Psoas muscle (tissue), 8 donors: ENCODE results near the gene MNAT1. TPM values are rescaled to one million over a fixed set of nuclear protein-coding genes. Genes with fewer than 3 reads are reported as not detected.

ENCODE experiments used
- ATAC-seq, 4 donors: fragments of 200-7000 bp; cut with Tn5 transposase; one replicate each; pipeline ENCODE4 v1.9.1; 2020; ENCODE audit warnings: moderate library complexity in 3 of 4, mild to moderate bottlenecking in 2 of 4
- DNase-seq, 2 donors: peaks; one replicate each; pipeline ENCODE4 v3.0.0-alpha.2; 2020
- H3K27ac ChIP-seq: fragments of 200-600 bp; one replicate; pipeline ENCODE4 v1.8.0; 2022
- H3K27me3 ChIP-seq, 3 donors: fragments of 200-600 bp in 1 of 3; one replicate each; pipeline versions ENCODE4 v1.6.1 to v1.8.0; 2013 to 2022; ENCODE audit warnings: low read length in 2 of 3, mild to moderate bottlenecking in 2 of 3, moderate library complexity in 1 of 3; ENCODE audit not compliant: insufficient read depth in 3 of 3
- H3K36me3 ChIP-seq, 2 donors: fragments of 200-600 bp in 1 of 2; one replicate each; pipeline versions ENCODE4 v1.6.1 to v1.8.0; 2013 to 2022; ENCODE audit warnings: low read depth in 1 of 2, mild to moderate bottlenecking in 1 of 2, moderate library complexity in 1 of 2; ENCODE audit not compliant: insufficient read depth in 1 of 2
- H3K4me1 ChIP-seq: fragments of 200-600 bp; one replicate; pipeline ENCODE4 v1.8.0; 2022
- H3K4me3 ChIP-seq: fragments of 200-600 bp; one replicate; pipeline ENCODE4 v1.8.0; 2022; ENCODE audit warnings: mild to moderate bottlenecking
- H3K9me3 ChIP-seq: fragments of 200-600 bp; one replicate; pipeline ENCODE4 v1.8.0; 2022
- CTCF ChIP-seq: fragments of 200-600 bp; IDR thresholded peaks from one replicate; pipeline ENCODE4 v1.8.0; 2022; ENCODE audit warnings: antibody characterized with exemption
- WGBS, 3 donors: extraction: QIAGEN DNeasy Blood & Tissue Kit; methylation state at CpG; one replicate each; pipeline versions ENCODE4 v1.1.6 to v1.1.7; 2013; 5-methylcytosine and 5-hydroxymethylcytosine counted together
- intact Hi-C, 2 donors: fragments of 100-400 bp; cut with DNase I; formaldehyde crosslinking; loops; one replicate each; pipeline versions ENCODE4 v1.11.0 to v1.14.2; 2022
- polyA plus RNA-seq, 3 donors: library from polyadenylated mRNA; stranded (reverse); fragments of 200-250 nt; gene quantifications; one replicate each; pipeline ENCODE4 v1.2.3, GENCODE V29; 2013
- total RNA-seq, 4 donors: library from RNA; stranded (reverse); fragmentation: NEBNext Ultra II Directional in 2 of 4; extraction: Animal tissue kit (Norgen Biotek cat#: 25700) in 2 of 4; gene quantifications; one replicate each; pipeline versions ENCODE4 v1.2.1 to v1.2.4, GENCODE V29; 2021 to 2023
- donor health status: healthy with polysubstance abuse.
- donor health status: DM: no; HTN: no; CAD: no; lungs with moderate emphysema.
- donor health status: Bipolar disorder and iron deficiency.
- donor health status: healthy.
- donor health status: DM: yes; HTN: yes; CAD: no.
- donor health status: DM: no; HTN: no; CAD: no.
- donor health status: DM: no; HTN: no; CAD: no.
- donor health status: DM: yes; HTN: yes; CAD: no.

Gene MNAT1
- total and polyA plus RNA-seq, 7 donors, result 24.0 to 74.3 (median 59.3) TPM

GRCh38 chr14:60958146-60958545 lies 223.6 kb downstream of the MNAT1 start:
- DNase-seq (no peak), ATAC-seq (no peak)
- no peak overlapping the region for H3K27ac ChIP-seq
- no peak overlapping the region for H3K4me3 ChIP-seq
- no peaks in the 10 kb centered on the region for H3K36me3 ChIP-seq
- no peaks in the 10 kb centered on the region for H3K27me3 ChIP-seq
- TF ChIP-seq CTCF, result no peak
- H3K4me1 ChIP-seq, result peaks cover 19% of the 10 kb centered on the region
- intact Hi-C loops, result no loop called here
- peaks cover 32% of the 10 kb centered on the region for H3K9me3 ChIP-seq

- Histone ChIP-seq H3K9me3 (no peaks in the 10 kb centered on the region), H3K4me1 (peaks cover 54% of the 10 kb centered on the region), H3K4me3 (no peak overlapping the region), H3K36me3 (no peaks in the 10 kb centered on the region), H3K27me3 (no peaks in the 10 kb centered on the region), H3K27ac (peak overlapping the region; percentile 46)
- ATAC-seq (no peak), DNase-seq (no peak)
- TF ChIP-seq CTCF, result no peak
- intact Hi-C loops, result no loop called here
- 54 to 56% (median 56%) methylated on average over 2 of the region's 2 CpGs for WGBS, 3 donors
Observed at GRCh38 chr14:60963761-60964160, 229.2 kb downstream of the MNAT1 start.

GRCh38 chr14:60964904-60965303 lies 230.3 kb downstream of the MNAT1 start:
- 60 to 68% (median 61%) methylated on average over 2 of the region's 2 CpGs for WGBS, 3 donors
- Histone ChIP-seq H3K4me3 (no peak overlapping the region), H3K27ac (no peak overlapping the region), H3K27me3 (no peaks in the 10 kb centered on the region), H3K9me3 (no peaks in the 10 kb centered on the region), H3K36me3 (no peaks in the 10 kb centered on the region), H3K4me1 (peaks cover 64% of the 10 kb centered on the region)
- ATAC-seq, result no peak
- TF ChIP-seq CTCF, result no peak
- intact Hi-C loops, result loop anchor here in 1 of 2 donors (5.0 kb wide), 1 partner anchor 103 kb away; no protein-coding TSS in a partner anchor
- DNase-seq, result no peak

GRCh38 chr14:60965402-60965801 lies 230.8 kb downstream of the MNAT1 start:
- Histone ChIP-seq H3K4me3 (no peak overlapping the region), H3K36me3 (no peaks in the 10 kb centered on the region), H3K27ac (peak overlapping the region; percentile 37), H3K27me3 (no peaks in the 10 kb centered on the region), H3K4me1 (peaks cover 69% of the 10 kb centered on the region), H3K9me3 (no peaks in the 10 kb centered on the region)
- DNase-seq (no peak), ATAC-seq (peak in 1 of 4 donors; percentile 44)
- TF ChIP-seq CTCF, result no peak
- intact Hi-C loops, result loop anchor here in 1 of 2 donors (5.0 kb wide), 1 partner anchor 103 kb away; no protein-coding TSS in a partner anchor

- no peak overlapping the region for H3K4me3 ChIP-seq
- intact Hi-C loops, result loop anchor here in 1 of 2 donors (5.0 kb wide), 1 partner anchor 106 kb away; no protein-coding TSS in a partner anchor
- peak overlapping the region; percentile 58 for H3K27ac ChIP-seq
- H3K4me1 ChIP-seq, result peaks cover 49% of the 10 kb centered on the region
- H3K36me3 ChIP-seq, result peaks cover 0 to 1% of the 10 kb centered on the region in 2 donors
- ATAC-seq (peak in 3 of 4 donors; percentile 26 to 46 (median 46)), DNase-seq (no peak)
- H3K27me3 ChIP-seq, result no peaks in the 10 kb centered on the region
- H3K9me3 ChIP-seq, result no peaks in the 10 kb centered on the region
- no peak for TF ChIP-seq CTCF
- 23 to 50% (median 28%) methylated on average over 1 of the region's 1 CpG for WGBS, 3 donors
Observed at GRCh38 chr14:60968099-60968498, 233.5 kb downstream of the MNAT1 start.
